ENCODE data around the gene PHC2.

Gene PHC2

DNA sequence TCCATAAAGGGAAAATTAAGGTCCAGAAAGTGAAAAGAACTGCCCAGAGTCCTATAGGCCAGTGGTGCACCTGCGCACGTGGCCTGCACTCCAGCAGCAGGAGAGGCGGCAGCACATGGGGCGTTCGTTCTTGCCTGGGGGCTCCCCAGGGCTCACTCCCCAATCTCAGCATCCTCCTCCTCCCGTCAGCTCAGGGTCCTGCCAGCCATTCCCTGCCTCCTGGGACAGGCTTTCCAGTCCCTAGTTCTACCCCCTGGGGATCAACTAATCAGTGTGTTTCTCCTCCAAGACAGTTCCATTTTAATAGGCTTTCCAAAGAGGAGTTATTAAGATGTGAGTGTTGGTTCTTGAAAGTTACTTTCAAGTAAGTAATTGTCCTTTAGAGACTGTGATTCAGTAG is 108.8 kb downstream of the PHC2 start:
- DNase-seq (ENCODE audit: insufficient read length, low spot score) (no peak), FAIRE-seq (no peak)
- TF ChIP-seq, protein P1, sequence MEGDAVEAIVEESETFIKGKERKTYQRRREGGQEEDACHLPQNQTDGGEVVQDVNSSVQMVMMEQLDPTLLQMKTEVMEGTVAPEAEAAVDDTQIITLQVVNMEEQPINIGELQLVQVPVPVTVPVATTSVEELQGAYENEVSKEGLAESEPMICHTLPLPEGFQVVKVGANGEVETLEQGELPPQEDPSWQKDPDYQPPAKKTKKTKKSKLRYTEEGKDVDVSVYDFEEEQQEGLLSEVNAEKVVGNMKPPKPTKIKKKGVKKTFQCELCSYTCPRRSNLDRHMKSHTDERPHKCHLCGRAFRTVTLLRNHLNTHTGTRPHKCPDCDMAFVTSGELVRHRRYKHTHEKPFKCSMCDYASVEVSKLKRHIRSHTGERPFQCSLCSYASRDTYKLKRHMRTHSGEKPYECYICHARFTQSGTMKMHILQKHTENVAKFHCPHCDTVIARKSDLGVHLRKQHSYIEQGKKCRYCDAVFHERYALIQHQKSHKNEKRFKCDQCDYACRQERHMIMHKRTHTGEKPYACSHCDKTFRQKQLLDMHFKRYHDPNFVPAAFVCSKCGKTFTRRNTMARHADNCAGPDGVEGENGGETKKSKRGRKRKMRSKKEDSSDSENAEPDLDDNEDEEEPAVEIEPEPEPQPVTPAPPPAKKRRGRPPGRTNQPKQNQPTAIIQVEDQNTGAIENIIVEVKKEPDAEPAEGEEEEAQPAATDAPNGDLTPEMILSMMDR (IDR thresholded peaks at IDR 0.05; ENCODE audit: insufficient read depth, missing control alignments) = no peak

DNA sequence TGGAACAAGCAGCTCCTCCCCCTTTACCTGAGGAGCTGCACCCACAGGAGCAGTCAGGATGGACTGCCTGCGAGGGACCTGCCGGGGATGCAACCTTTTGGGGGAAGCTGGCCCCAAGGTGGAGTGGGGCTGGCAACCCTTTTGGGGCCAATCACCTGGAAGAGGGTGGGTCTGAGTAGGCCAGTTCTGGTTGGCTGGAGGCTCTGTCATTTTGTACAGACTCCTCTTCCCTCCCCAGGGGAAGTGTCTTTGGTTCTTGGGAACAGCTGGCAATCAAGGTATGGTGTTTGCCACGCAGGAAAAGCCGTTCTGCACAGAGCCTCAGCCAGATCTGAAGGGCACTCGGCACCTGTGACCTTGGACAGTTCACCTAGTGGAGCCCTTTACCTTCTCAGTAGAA is 109.7 kb downstream of the PHC2 start:
- FAIRE-seq = no peak
- TF ChIP-seq, protein P1 (IDR thresholded peaks at IDR 0.05; ENCODE audit: insufficient read depth, missing control alignments) = no peak
- no peak for DNase-seq (ENCODE audit: insufficient read length, low spot score)

DNA sequence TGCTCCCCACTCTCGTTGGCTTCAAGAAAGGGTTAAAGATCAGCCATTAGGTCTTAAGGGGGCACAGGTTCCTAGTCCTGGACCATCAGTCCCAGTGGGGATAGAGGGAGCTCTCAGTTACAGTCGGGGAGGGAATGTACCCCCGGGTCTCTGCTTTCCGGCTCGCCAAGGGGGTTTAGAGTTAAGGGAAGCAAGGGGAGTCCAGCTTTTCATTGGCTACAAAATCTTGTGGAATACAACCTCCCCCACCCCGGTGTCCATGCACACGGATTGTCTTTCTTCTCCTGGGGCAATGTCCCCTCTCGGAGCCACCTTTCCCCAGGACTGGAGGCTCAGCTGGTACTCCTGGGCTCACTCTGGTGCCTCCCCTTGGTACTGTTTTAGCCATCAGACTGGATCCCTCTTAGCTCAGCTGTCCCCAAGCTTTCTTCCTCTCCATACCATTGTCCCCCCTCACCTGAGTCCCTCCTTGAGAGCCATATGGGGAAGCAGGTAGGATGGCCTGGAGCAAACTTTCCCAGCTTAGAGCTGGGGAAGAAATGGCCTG is 110.2 kb downstream of the PHC2 start, which contains the start of gene A3GALT2:
Gene A3GALT2, minus strand, starts transcription at position 480 of the 547 bp plus-strand sequence. Its CDS starts 0 bp downstream, at position 480.
- FAIRE-seq (no peak), DNase-seq (ENCODE audit: insufficient read length, low spot score) (no peak)
- TF ChIP-seq, protein P1 (IDR thresholded peaks at IDR 0.05; ENCODE audit: insufficient read depth, missing control alignments) = no peak

DNA sequence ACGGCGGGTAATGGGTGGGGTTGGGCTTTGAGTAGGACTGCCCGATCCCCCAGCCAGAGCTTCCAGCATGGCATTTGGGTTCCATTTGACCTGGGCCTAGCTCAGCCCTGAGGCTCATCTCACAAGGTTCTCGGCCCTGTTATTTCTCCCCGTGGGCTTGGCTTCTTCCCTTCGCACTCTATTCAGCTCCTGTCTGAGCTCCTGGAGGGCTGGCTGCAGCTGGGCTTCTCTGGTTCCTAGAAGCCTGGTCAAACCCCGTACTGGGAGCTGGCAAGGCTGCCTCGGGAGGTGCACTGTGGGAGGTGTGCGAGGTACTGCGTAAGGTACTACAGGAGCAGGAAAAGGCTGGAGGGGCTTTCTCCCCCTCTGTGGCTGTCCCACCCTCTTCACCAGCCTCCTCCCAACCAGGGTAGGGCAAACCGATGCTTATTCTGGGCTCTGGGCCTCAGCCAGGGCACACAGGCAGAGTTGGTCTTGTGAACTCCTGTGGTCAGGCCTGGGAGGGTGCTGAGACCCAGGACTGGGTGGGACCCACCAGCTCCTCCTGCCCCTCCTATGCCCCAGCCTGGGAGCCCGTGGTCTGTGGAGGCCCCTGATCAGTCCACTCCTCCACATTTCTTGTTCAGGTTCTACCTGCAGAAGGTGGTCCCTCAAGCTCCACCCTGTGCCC is 110.8 kb downstream of the PHC2 start:
- no peak for FAIRE-seq
- TF ChIP-seq, protein P1 (IDR thresholded peaks at IDR 0.05; ENCODE audit: insufficient read depth, missing control alignments) = no peak
- no peak for DNase-seq (ENCODE audit: insufficient read length, low spot score)

DNA sequence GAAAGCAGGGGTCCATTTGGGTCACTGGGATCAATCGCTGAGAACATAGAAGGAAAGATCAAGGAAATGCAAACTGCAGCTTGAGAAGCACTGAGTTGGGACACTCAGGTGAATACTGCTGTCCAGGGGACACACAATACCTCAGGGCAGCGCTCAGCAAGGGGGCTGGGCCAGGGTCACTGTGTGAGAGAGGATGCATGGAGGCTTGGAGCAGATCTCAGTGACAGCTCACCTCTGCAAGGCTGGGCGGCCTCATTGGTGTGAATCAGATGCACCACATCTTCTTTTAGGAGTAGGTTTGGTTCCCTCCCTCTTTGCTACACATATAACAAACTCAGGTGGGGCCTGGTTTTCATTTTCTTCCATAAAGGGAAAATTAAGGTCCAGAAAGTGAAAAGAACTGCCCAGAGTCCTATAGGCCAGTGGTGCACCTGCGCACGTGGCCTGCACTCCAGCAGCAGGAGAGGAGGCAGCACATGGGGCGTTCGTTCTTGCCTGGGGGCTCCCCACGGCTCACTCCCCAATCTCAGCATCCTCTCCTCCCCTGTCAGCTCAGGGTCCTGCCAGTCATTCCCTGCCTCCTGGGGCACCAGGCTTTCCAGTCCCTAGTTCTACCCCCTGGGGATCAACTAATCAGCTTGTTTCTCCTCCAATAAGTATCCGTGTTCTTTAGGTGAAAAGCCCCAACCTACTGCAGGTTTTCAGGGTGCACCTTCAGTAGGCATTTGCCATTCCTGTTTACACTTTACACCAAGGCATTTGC is 111.5 kb downstream of the PHC2 start:
- TF ChIP-seq, protein P1 (IDR thresholded peaks at IDR 0.05; ENCODE audit: insufficient read depth, missing control alignments) = no peak
- DNase-seq (ENCODE audit: insufficient read length, low spot score) = no peak
- no peak for FAIRE-seq

DNA sequence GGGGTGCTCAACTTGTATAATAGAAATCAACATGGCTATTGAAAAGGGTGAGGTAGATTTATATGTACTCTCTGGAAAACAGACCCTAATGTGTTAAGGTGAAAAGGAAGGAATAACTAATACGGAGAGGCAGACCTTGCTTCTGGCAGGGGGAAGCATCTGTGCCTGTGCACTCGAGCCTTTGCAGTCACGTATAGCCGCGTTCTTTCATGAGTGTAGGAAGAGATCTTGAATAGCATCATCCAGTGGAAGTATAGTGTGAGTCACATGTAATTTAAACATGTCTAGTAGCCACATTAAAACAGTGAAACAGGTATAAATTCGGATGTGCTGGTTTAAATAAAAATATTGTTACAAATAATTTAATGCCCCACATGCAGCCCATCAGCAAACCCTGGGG is 112.9 kb downstream of the PHC2 start:
- DNase-seq (ENCODE audit: insufficient read length, low spot score) (no peak), FAIRE-seq (no peak)

More for the DNA sequence above, 112.9 kb downstream of the PHC2 start:
- TF ChIP-seq, protein P1 (IDR thresholded peaks at IDR 0.05; ENCODE audit: insufficient read depth, missing control alignments) = no peak

Data from D721Med (cell line).